HEK293 (cell line): ENCODE data around the gene ADM2.
"Not testable (repeated sequence)": the region's sequence is repeated elsewhere in the genome, so short reads cannot be mapped to it uniquely, and the experiment has no call there.

Experiments
- CTCF ChIA-PET: fragments of 350-600 bp; formaldehyde crosslinking; extraction: SDS; loops from one replicate; lab custom pipeline; 2021; ENCODE audit warnings: antibody characterized with exemption; lab: Yijun Ruan, JAX
- POLR2A ChIA-PET: fragments of 300-600 bp; formaldehyde crosslinking; extraction: SDS; loops from one replicate; lab custom pipeline; 2020; ENCODE audit warnings: antibody characterized with exemption, inconsistent platforms; lab: Yijun Ruan, JAX
- H3K27ac ChIP-seq: fragments of 200-500 bp; sonication (Bioruptor generic); 2 replicates; pipeline ENCODE4 v1.5.1; 2014; ENCODE audit warnings: low read depth, low read length, control low read depth, inconsistent platforms; ENCODE audit errors: extremely low read depth
- H3K36me3 ChIP-seq, 2 experiments: fragments of 200-500 bp in 1 of 2; sonication (Bioruptor generic) in 1 of 2; 1 replicate in 1 of 2; 2 replicates in 1 of 2; pipeline ENCODE4 v1.5.1; 2014 to 2017; ENCODE audit warnings: inconsistent platforms in 2 of 2, low read length in 2 of 2; ENCODE audit not compliant: control insufficient read depth in 2 of 2, insufficient read depth in 1 of 2
- H3K4me1 ChIP-seq: fragments of 200-500 bp; sonication (Bioruptor generic); 2 replicates; pipeline ENCODE4 v1.5.1; 2014; ENCODE audit warnings: mild to moderate bottlenecking, low read length, inconsistent platforms; ENCODE audit not compliant: control insufficient read depth, insufficient read depth
- H3K4me3 ChIP-seq: 2 replicates; pipeline ENCODE4 v1.5.1; 2011; ENCODE audit warnings: low read depth, mild to moderate bottlenecking, control low read depth, low read length, moderate library complexity
- H3K9me3 ChIP-seq: fragments of 200-500 bp; sonication (Bioruptor generic); 2 replicates; pipeline ENCODE4 v1.5.1; 2014; ENCODE audit warnings: low read depth, low read length, inconsistent platforms; ENCODE audit not compliant: control insufficient read depth, insufficient read depth
- EGR2 ChIP-seq: fragments of 450-650 bp; formaldehyde crosslinking; IDR thresholded peaks from 2 replicates; pipeline ENCODE4 v1.5.1; 2016; ENCODE audit warnings: low read depth, missing biosample characterization, missing genetic modification characterization
- KLF9 ChIP-seq: fragments of 450-650 bp; formaldehyde crosslinking; IDR thresholded peaks from 2 replicates; pipeline ENCODE4 v1.5.1; 2016; ENCODE audit warnings: missing biosample characterization, missing genetic modification characterization, low read depth
- PRDM2 ChIP-seq: fragments of 450-650 bp; formaldehyde crosslinking; IDR thresholded peaks from 2 replicates; pipeline ENCODE4 v1.5.1; 2016; ENCODE audit warnings: missing biosample characterization, missing genetic modification characterization, borderline replicate concordance
- ZNF138 ChIP-seq: fragments of 450-650 bp; formaldehyde crosslinking; IDR thresholded peaks from 2 replicates; pipeline ENCODE4 v1.5.1; 2016; ENCODE audit warnings: missing biosample characterization, missing genetic modification characterization, borderline replicate concordance

The ADM2 gene

GRCh38 chr22:50533856-50534711, 52.7 kb downstream of the ADM2 start:
- TF ChIP-seq EGR2 (tag by site-specific recombination) = 0 out of 2 replicates have a peak, but pooled peaks have one; percentile 0
- ChIA-PET CTCF (interaction anchor here (0.6 to 1.2 kb wide), 2 partner anchors 8 to 47 kb away, joined by 3 to 5 read pairs; partner anchors contain the start of gene SCO2), POLR2A (interaction anchor here (0.5 to 1.0 kb wide), 3 partner anchors 36 to 428 kb away, joined by 3 to 8 read pairs (median 4); no protein-coding TSS in a partner anchor)
- H3K4me3 ChIP-seq, H3K9me3 ChIP-seq, H3K4me1 ChIP-seq, H3K27ac ChIP-seq, H3K36me3 ChIP-seq: not testable (repeated sequence)

- Histone ChIP-seq H3K36me3 (no peaks in the 10 kb centered on the region), H3K9me3 (no peaks in the 10 kb centered on the region), H3K4me1 (peaks cover 5% of the 10 kb centered on the region), H3K4me3 (no peak overlapping the region), H3K27ac (no peak overlapping the region)
- TF ChIP-seq PRDM2 (tag by site-specific recombination) (no peak), KLF9 (tag by site-specific recombination) (no peak), ZNF138 (tag by site-specific recombination) (no peak)
- ChIA-PET CTCF (interaction anchor here (0.6 to 1.5 kb wide), 6 partner anchors 9 to 396 kb away, joined by 3 to 6 read pairs (median 3); partner anchors contain the start of gene SCO2), POLR2A (interaction anchor here (0.5 to 1.0 kb wide), 3 partner anchors 35 to 429 kb away, joined by 3 to 8 read pairs (median 4); no protein-coding TSS in a partner anchor)
Observed at GRCh38 chr22:50535113-50535512, 53.8 kb downstream of the ADM2 start.
